GM12878 (cell line): ENCODE measurements around the gene TMEM14B.

Source experiments
- CTCF ChIP-seq, 3 experiments: IDR thresholded peaks in 2 of 3; conservative IDR thresholded peaks in 1 of 3; 2 replicates each; pipeline ENCODE4 v1.5.1; 2011; ENCODE audit warnings: low read depth in 3 of 3, low read length in 3 of 3, mild to moderate bottlenecking in 3 of 3, control low read depth in 2 of 3, moderate library complexity in 2 of 3, inconsistent platforms in 1 of 3, mixed read lengths in 1 of 3; ENCODE audit not compliant: control insufficient read depth in 2 of 3, insufficient read depth in 1 of 3; ENCODE audit errors: extremely low read depth in 1 of 3
- NRF1 ChIP-seq: conservative IDR thresholded peaks from 2 replicates; pipeline ENCODE4 v1.6.1; 2011; ENCODE audit warnings: mild to moderate bottlenecking, low read depth, low read length, improper control_type of control experiment
- PBX3 ChIP-seq: IDR thresholded peaks from 2 replicates; pipeline ENCODE4 v1.6.1; 2011; ENCODE audit warnings: mild to moderate bottlenecking, low read depth, low read length, moderate library complexity; ENCODE audit not compliant: insufficient replicate concordance
- PKNOX1 ChIP-seq: fragments of 450-650 bp; IDR thresholded peaks from 2 replicates; pipeline ENCODE4 v1.6.1; 2016; ENCODE audit warnings: mild to moderate bottlenecking
- RBBP5 ChIP-seq: fragments of 200-600 bp; sonication (generic); conservative IDR thresholded peaks from 2 replicates; pipeline ENCODE4 v1.6.1; 2016
- ZBED1 ChIP-seq: IDR thresholded peaks from 2 replicates; pipeline ENCODE4 v1.6.1; 2016; ENCODE audit warnings: borderline replicate concordance

DNA sequence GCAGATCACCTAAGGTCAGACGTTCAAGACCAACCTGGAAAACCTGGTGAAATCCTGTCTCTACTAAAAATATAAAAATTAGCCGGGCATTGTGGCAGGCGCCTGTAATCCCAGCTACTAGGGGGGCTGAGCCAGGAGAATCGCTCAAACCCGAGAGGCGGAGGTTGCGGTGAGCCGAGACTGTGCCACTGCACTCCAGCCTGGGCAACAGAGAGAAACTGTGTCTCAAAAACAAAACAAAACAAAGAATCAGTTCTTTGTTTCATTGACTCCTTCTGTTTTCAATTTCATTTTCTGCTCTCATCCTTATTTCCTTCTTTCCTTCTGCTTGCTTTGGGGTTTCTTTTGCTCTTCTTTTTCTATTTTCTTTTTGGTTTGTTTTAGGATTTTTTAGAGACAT is 33.6 kb upstream of the TMEM14B start:
- no peak for TF ChIP-seq NRF1
- no peak for TF ChIP-seq CTCF (IDR thresholded peaks at IDR 0.05 in 2 of 3, conservative IDR thresholded peaks at IDR 0.05 in 1 of 3; ENCODE audit: control insufficient read depth in 2 of 3, extremely low read depth in 1 of 3, insufficient read depth in 1 of 3, low read depth in 3 of 3, low read length in 3 of 3)
- TF ChIP-seq RBBP5 = no peak
- no peak for TF ChIP-seq PKNOX1
- no peak for TF ChIP-seq PBX3
- no peak for TF ChIP-seq ZBED1
